GM20000 (cell line): ENCODE measurements around the gene KCNA10.

Experiments
- DNase-seq: peaks from one replicate; pipeline ENCODE4 v3.0.0; 2012; ENCODE audit warnings: low spot score
- TF ChIP-seq, protein P1 (sequence below): IDR thresholded peaks from 2 replicates; pipeline ENCODE4 v1.5.1; 2012; ENCODE audit warnings: mild to moderate bottlenecking, control low read depth; ENCODE audit errors: extremely low read depth, missing control alignments

The KCNA10 gene

GRCh38 chr1:110477967-110478640 is 40.9 kb downstream of the KCNA10 start:
- DNase-seq = no peak
- TF ChIP-seq, protein P1, sequence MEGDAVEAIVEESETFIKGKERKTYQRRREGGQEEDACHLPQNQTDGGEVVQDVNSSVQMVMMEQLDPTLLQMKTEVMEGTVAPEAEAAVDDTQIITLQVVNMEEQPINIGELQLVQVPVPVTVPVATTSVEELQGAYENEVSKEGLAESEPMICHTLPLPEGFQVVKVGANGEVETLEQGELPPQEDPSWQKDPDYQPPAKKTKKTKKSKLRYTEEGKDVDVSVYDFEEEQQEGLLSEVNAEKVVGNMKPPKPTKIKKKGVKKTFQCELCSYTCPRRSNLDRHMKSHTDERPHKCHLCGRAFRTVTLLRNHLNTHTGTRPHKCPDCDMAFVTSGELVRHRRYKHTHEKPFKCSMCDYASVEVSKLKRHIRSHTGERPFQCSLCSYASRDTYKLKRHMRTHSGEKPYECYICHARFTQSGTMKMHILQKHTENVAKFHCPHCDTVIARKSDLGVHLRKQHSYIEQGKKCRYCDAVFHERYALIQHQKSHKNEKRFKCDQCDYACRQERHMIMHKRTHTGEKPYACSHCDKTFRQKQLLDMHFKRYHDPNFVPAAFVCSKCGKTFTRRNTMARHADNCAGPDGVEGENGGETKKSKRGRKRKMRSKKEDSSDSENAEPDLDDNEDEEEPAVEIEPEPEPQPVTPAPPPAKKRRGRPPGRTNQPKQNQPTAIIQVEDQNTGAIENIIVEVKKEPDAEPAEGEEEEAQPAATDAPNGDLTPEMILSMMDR = no peak

GRCh38 chr1:110477445-110477957 is 41.5 kb downstream of the KCNA10 start:
- TF ChIP-seq, protein P1 = no peak
- DNase-seq = no peak

GRCh38 chr1:110477041-110477440 is 41.9 kb downstream of the KCNA10 start:
- TF ChIP-seq, protein P1 = no peak
- DNase-seq = no peak

DNA sequence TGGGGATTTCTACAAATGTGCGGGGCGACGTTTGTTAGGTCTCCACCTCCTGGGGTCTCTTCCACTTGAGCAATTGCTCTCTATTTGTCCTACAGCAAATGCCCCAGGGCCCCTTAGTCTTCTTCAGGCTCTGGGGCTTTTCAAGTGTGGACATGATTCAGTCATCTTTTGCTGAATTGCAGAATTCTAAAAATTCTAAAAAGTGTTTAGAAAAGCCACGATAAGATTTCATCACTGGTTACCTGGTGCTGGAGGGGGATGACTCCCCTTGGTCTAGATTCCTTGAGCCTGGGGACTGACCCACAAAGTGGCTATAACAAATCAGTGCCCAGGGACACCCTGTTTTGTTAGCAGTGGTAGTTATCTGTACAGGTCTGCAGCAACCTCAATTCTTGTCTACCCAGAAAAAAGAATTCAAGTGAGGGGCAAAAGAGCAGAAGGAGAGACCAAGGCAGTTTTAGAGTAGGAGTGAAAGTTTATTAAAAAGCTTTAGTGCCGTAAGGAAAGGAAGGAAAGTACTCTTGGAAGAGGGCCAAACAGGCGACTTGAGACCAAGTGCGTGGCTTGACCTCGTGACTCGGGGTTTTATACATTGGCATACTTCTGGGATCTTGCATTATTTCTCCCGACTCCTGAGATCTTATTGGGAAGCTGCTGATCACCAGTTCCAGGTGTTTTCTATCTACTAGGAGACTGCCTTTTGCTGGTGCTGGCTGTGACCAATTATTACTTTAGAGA is 42.8 kb downstream of the KCNA10 start:
- TF ChIP-seq, protein P1 = no peak
- no peak for DNase-seq

DNA sequence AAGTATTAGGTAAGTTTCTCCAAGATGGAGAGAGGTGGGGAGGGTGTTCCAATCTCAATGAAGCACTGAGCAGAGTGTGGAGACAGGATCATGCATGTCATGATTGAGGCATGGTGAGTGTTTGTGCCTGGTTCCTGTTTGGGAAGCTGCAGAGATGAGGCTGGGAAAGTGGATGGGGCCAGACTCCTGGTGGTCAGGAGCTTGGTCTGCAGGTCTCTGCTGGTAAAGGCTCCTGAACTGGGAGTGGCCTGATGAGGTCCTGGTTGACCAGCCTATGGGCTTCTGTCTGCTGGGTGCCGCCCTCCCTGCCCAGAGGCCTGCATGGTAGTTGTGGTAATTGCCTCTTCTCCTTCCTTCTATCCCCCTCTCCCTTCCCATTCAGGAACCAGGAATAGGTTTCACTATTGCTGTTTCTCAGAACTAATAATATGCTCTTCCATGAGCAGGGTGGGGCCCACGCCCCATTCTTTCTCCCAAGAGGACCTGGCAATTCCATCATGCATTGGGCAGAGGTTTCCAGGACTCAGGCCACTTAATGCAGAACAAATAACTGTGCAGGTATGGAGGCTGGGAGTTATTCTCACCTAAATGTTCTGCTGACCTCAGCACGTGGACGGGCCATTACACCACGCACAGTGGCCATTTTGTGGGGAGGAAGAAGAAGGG is 43.5 kb downstream of the KCNA10 start:
- TF ChIP-seq, protein P1 = no peak
- DNase-seq = no peak

DNA sequence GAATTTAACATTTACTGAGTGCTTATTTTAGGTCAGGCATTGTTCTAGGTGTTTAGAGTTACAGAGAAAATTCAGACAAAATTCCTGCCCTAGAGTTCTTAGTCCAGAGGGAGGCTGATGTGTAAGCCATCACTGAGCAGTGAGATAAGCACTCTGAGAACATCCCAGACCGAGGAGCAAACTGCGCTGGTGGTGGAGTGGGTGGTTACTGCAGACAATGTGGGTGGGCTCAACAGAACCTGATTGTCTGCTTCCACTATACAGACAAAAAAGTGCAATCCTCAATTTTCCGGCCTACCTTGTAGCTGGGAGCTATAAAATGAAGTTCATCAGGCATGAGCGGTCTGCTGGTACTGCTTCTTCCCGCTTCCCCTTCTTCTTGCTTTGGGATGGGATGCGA is 44.5 kb downstream of the KCNA10 start:
- DNase-seq = no peak
- TF ChIP-seq, protein P1 = no peak

GRCh38 chr1:110472546-110472945 is 46.4 kb downstream of the KCNA10 start:
- DNase-seq = no peak
- TF ChIP-seq, protein P1 = no peak
